HEK293T (cell line): ENCODE data around the gene MRPL32.

Source experiments
- BHLHE40 ChIP-seq: fragments of 450-650 bp; IDR thresholded peaks from 2 replicates; pipeline ENCODE4 v1.6.1; 2016; ENCODE audit warnings: mild to moderate bottlenecking, moderate library complexity, borderline replicate concordance
- FOXA1 ChIP-seq: fragments of 450-650 bp; IDR thresholded peaks from 2 replicates; pipeline ENCODE4 v1.6.1; 2016; ENCODE audit warnings: mild to moderate bottlenecking
- L3MBTL2 ChIP-seq: fragments of 450-650 bp; conservative IDR thresholded peaks from 2 replicates; pipeline ENCODE4 v1.6.1; 2016; ENCODE audit warnings: mild to moderate bottlenecking

GRCh38 chr7:42886129-42886528 is 46.0 kb upstream of the MRPL32 start:
- TF ChIP-seq FOXA1: no peak
- TF ChIP-seq L3MBTL2: no peak
- no peak for TF ChIP-seq BHLHE40
